Measurements from ENCODE around the gene PSPN.
A peak's percentile ranks its signal among the peaks of the same experiment; 100 is the strongest.

The PSPN gene

DNA sequence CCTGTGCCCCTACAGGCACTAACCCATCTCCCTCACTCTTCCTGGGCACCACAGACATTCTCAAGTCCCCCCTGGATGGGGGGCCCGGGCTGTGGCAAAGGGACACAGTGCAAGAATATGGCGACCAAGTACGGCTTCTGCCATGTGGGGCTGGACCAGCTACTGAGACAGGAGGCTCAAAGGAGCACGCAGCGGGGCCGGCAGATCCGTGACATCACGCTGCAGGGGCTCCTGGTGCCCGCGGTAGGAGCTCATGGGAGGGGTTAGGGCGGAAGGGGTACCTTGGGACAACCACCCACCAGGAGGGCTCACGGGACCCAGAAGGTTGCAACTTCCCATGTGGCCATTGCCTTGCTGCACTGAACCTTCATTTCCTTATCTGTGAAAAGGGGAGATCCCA, 20.6 kb upstream of the PSPN start:
- Histone ChIP-seq H3K27me3 (ENCODE audit: control insufficient read depth, insufficient read depth, low read length) (no peaks in the 10 kb centered on the region), H3K27ac (ENCODE audit: low read length) (no peak overlapping the region), H3K4me3 (ENCODE audit: low read length) (no peak overlapping the region), H3K9ac (ENCODE audit: low read length) (no peak overlapping the region), H3K4me1 (ENCODE audit: control insufficient read depth, low read depth, low read length) (peaks cover 13% of the 10 kb centered on the region), H3K36me3 (ENCODE audit: control insufficient read depth, low read depth, low read length) (peaks cover 5% of the 10 kb centered on the region), H3K9me3 (ENCODE audit: control insufficient read depth, low read depth, low read length) (no peaks in the 10 kb centered on the region)

DNA sequence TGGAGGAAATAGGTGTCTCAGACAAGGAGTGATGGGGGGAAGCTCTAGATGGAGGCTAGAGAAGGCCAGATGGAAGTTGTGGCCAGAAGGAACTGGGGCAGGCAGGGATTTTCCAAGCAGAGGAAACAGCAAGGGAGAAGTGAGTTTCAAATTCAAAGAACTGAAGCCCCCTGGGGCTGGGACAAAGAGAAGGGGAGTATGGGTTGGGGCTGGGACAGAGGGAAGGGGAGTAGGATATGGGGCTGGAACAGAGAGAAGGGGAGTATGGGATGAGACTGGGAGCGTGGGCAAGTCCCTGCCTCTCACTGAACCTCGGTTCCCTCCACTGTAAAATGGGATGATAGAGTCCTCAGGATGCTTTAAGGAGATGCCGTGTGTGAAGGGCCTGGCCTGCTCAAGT, 19.1 kb upstream of the PSPN start:
- Histone ChIP-seq H3K27ac (ENCODE audit: low read length) (peak overlapping the region; percentile 28), H3K4me1 (ENCODE audit: control insufficient read depth, low read depth, low read length) (peaks cover 13% of the 10 kb centered on the region), H3K9ac (ENCODE audit: low read length) (peak overlapping the region; percentile 25)

DNA sequence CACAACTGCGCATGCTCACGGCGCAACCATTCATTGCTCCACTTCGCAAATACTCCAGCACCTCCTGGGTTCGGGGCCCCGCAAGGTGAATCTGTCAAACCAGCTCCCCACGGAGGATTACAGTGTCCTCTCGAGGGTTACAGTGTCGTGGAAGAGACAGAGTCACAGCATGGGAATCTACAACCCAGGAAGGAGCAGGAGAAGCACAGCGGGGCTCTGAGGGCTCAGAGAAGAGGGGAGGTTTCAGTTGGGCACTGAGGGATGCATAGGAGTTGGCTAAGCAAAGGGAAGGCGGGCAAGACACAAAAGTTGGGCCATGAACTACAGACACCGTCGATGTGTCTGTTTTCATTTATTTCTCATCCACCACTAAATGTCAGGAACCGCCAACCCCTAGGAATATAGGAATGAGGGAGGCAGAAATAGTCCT, 18.3 kb upstream of the PSPN start:
- Histone ChIP-seq H3K4me1 (ENCODE audit: control insufficient read depth, low read depth, low read length) (peaks cover 13% of the 10 kb centered on the region), H3K27me3 (ENCODE audit: control insufficient read depth, insufficient read depth, low read length) (no peaks in the 10 kb centered on the region), H3K27ac (ENCODE audit: low read length) (peak overlapping the region; percentile 64), H3K9me3 (ENCODE audit: control insufficient read depth, low read depth, low read length) (no peaks in the 10 kb centered on the region), H3K36me3 (ENCODE audit: control insufficient read depth, low read depth, low read length) (peaks cover 18% of the 10 kb centered on the region), H3K4me3 (ENCODE audit: low read length) (peak overlapping the region; percentile 91), H3K9ac (ENCODE audit: low read length) (peak overlapping the region; percentile 81)

More for the DNA sequence above, 19.1 kb upstream of the PSPN start:
- Histone ChIP-seq H3K9me3 (ENCODE audit: control insufficient read depth, low read depth, low read length) (no peaks in the 10 kb centered on the region), H3K36me3 (ENCODE audit: control insufficient read depth, low read depth, low read length) (peaks cover 11% of the 10 kb centered on the region), H3K27me3 (ENCODE audit: control insufficient read depth, insufficient read depth, low read length) (no peaks in the 10 kb centered on the region), H3K4me3 (ENCODE audit: low read length) (no peak overlapping the region)

DNA sequence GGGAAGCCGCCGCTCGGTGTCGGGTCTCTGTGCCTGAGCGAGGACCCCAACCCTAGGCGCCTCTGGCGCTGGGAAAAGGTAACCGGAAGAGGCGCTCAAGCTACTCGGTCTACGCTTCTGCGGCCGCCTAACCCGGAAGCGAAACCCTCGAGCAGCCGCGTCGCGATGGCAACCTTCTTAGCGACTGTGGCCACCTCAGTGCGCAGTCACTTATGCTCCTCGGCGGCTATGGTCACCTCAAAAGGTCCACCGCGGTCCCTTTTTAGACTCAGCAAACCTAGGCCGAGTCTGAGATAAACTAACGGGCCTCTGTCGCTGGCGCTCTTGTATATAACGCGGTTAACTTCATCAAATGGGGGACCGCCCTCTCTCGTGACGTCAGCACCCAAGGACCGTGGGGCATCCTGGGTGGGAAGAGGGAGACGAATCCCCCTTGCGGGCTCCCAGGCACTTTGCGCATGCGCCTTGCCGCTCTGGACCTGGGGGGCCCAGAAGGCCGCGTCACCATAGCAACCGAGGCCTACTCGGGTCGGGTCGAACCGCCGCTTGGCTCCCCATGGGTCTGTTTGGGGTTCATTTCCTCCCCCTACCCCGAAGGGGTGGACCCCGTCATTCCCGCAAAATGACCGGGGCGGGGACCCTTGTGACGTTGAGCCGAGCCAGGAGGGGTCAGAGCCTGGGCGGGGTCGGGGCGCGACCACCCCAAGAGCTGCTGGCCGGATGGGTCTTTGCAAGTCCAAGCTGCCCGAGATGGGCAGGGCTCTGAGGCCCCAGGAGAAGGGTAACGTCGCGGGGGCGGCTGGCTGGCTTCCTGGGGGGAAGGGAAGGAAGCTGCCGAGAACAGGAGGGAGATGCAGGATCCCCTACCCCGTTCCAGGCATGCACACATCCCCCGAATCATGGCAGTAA, 17.6 kb upstream of the PSPN start, which contains the start of gene GTF2F1:
TSS of gene GTF2F1 (minus strand) at position 91 of the 909 bp plus-strand sequence. CDS start 169 bp downstream, outside the sequence.
- Histone ChIP-seq H3K9ac (ENCODE audit: low read length) (peak within 1 kb of the TSS; percentile 81), H3K4me1 (ENCODE audit: control insufficient read depth, low read depth, low read length) (peaks cover 13% of the 10 kb centered on the region), H3K9me3 (ENCODE audit: control insufficient read depth, low read depth, low read length) (no peaks in the 10 kb centered on the region), H3K27ac (ENCODE audit: low read length) (peak within 1 kb of the TSS; percentile 64), H3K36me3 (ENCODE audit: control insufficient read depth, low read depth, low read length) (peaks cover 22% of the 10 kb centered on the region), H3K27me3 (ENCODE audit: control insufficient read depth, insufficient read depth, low read length) (no peaks in the 10 kb centered on the region), H3K4me3 (ENCODE audit: low read length) (peak within 1 kb of the TSS; percentile 91)

DNA sequence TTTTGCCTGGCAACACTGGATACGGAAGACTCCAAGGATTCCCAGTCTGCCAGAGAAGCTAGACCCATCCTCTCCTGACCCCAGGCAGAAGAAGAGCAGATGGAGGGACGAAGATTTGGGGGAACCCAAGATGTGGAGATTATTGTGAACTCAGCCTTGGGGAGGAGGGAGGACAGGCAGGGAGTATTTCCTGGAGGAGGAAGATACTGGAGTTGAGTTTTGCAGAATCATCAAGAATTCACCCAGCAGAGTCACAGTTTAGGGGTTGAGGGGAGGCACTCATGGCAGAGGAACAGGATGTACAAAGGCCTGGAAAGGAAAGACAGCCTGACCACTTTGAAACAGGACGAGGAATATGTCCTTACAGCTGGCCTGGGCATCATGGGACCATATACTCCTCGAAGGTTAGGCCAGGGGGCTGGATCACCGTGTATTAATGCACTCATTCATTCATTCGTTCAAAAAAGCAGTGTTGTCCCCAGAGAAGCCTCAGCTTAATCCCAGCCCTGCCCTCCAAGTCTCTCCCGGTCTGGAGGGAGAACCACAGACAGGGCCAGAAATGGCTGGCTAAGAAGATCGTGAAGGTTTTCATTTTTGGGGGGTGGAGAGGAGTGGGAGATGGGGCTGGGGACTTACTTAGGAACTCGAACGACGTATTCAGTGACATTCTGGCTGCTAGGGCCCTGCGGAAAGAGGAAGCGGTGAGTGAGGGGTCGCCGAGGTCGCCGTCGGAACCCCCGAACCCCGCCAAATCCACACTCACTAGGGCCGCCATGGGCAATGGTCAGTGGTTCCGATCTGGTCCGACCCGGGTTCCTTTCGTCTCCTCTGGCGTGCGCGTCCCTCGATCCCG, 16.7 kb upstream of the PSPN start:
- peak overlapping the region; percentile 64 for H3K27ac ChIP-seq (ENCODE audit: low read length)

DNA sequence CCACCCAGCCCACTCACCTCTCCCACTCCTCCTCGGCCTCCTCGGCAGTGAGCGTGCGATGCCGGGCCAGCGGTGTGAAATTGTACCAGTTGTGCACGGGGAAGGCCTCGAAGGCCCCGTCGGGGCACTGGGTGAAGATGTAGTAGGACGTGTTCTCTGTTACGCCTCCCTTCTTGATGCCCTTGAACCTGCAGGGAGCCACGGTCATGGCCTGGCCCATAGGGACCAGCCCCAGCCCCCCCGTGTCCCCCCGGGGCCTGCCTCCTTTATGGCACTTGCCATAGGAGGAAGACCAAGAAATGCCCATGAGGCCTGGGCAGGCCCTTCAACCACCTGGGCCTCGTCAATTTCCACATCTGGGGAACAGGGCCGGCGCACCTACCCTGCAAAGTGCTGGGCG, 11.6 kb upstream of the PSPN start:
- Histone ChIP-seq H3K36me3 (ENCODE audit: control insufficient read depth, low read depth, low read length) (peaks cover 54% of the 10 kb centered on the region), H3K9me3 (ENCODE audit: control insufficient read depth, low read depth, low read length) (no peaks in the 10 kb centered on the region), H3K4me1 (ENCODE audit: control insufficient read depth, low read depth, low read length) (peaks cover 5% of the 10 kb centered on the region), H3K9ac (ENCODE audit: low read length) (no peak overlapping the region), H3K27ac (ENCODE audit: low read length) (no peak overlapping the region), H3K27me3 (ENCODE audit: control insufficient read depth, insufficient read depth, low read length) (no peaks in the 10 kb centered on the region), H3K4me3 (ENCODE audit: low read length) (no peak overlapping the region)

More for the DNA sequence above, 16.7 kb upstream of the PSPN start:
- peaks cover 13% of the 10 kb centered on the region for H3K4me1 ChIP-seq (ENCODE audit: control insufficient read depth, low read depth, low read length)
- H3K4me3 ChIP-seq (ENCODE audit: low read length): peak overlapping the region; percentile 91
- no peaks in the 10 kb centered on the region for H3K9me3 ChIP-seq (ENCODE audit: control insufficient read depth, low read depth, low read length)
- H3K9ac ChIP-seq (ENCODE audit: low read length): peak overlapping the region; percentile 81
- no peaks in the 10 kb centered on the region for H3K27me3 ChIP-seq (ENCODE audit: control insufficient read depth, insufficient read depth, low read length)
- H3K36me3 ChIP-seq (ENCODE audit: control insufficient read depth, low read depth, low read length): peaks cover 27% of the 10 kb centered on the region

DNA sequence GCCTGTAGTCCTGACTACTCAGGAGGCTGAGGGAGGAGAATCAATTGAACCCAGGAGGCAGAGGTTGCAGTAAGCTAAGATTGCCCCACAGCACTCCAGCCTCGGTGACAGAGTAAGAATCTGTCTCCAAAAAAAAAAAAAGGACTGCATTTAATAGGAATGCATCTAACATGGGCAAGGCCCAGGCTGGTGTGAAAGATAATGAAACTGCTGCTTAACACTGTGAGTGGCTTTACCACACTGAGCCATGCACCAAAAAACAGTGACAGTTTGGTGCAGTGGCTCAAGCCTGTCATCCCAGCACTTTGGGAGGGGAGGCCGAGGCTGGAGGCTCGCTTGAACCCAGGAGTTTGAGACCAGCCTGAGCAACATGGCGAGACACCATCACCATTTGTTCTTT, 8.6 kb upstream of the PSPN start:
- Histone ChIP-seq H3K27me3 (ENCODE audit: control insufficient read depth, insufficient read depth, low read length) (no peaks in the 10 kb centered on the region), H3K9me3 (ENCODE audit: control insufficient read depth, low read depth, low read length) (no peaks in the 10 kb centered on the region), H3K36me3 (ENCODE audit: control insufficient read depth, low read depth, low read length) (peaks cover 63% of the 10 kb centered on the region), H3K4me1 (ENCODE audit: control insufficient read depth, low read depth, low read length) (no peaks in the 10 kb centered on the region), H3K4me3 (ENCODE audit: low read length) (no peak overlapping the region), H3K27ac (ENCODE audit: low read length) (no peak overlapping the region), H3K9ac (ENCODE audit: low read length) (no peak overlapping the region)

DNA sequence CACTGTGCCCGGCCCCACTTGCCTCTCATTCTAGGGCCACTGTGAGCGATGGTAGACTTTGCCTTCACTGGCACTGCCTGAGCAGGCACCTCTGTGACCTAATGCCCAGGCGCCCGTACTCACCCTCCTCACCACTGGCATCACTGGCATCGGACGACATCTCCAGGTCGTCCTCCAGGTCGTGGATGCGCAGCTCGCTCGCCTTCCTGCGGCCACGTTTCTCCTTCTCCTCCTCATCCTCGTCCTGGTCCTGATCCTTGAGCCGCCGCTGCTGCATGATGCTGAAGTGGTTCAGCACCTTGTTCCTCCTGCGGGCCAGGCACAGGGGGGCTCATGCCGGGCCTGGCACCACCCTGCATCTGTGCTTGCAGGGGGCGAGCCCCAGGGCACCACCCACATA, 7.5 kb upstream of the PSPN start:
- H3K36me3 ChIP-seq (ENCODE audit: control insufficient read depth, low read depth, low read length): peaks cover 56% of the 10 kb centered on the region
- no peak overlapping the region for H3K4me3 ChIP-seq (ENCODE audit: low read length)
- H3K27ac ChIP-seq (ENCODE audit: low read length): no peak overlapping the region
- H3K9me3 ChIP-seq (ENCODE audit: control insufficient read depth, low read depth, low read length): no peaks in the 10 kb centered on the region
- H3K9ac ChIP-seq (ENCODE audit: low read length): no peak overlapping the region
- H3K4me1 ChIP-seq (ENCODE audit: control insufficient read depth, low read depth, low read length): no peaks in the 10 kb centered on the region
- no peaks in the 10 kb centered on the region for H3K27me3 ChIP-seq (ENCODE audit: control insufficient read depth, insufficient read depth, low read length)

DNA sequence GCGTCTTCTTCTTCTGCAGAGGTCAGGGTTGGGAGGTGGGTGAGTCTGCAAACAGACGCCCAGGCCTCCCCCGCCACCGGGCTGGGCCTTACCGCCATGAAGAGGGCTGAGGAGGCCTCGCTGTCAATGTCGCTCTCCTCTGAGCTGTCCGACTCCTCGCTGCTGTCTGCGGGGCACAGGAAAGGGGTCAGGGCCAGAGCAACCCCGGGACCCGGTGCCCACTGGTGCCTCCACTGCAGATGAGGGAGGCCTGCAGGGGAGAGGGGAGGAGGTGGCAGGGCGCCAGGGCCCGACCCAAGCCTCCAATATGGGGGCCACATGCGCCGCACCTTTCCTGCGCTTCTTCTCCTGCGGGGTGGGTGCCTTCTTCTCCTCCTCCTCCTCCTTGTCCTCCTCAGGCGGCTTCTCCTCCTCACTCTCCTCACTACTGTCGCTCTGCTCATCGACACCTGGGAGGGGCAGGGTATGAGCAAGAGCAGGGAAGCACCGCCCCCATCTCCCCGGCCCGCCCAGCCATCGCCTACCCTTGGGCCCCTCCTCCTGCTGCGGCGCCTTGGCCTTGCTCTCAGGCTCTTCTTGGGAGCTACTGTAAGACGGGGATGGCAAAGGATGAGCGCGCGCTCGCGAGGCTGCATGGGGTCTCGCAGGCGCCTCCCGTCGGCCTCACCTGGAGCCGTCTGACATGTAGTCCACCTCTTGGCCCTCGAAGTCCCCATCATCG, 5.5 kb upstream of the PSPN start:
- Histone ChIP-seq H3K27ac (ENCODE audit: low read length) (no peak overlapping the region), H3K36me3 (ENCODE audit: control insufficient read depth, low read depth, low read length) (peaks cover 42% of the 10 kb centered on the region), H3K9me3 (ENCODE audit: control insufficient read depth, low read depth, low read length) (no peaks in the 10 kb centered on the region), H3K4me1 (ENCODE audit: control insufficient read depth, low read depth, low read length) (no peaks in the 10 kb centered on the region), H3K4me3 (ENCODE audit: low read length) (no peak overlapping the region), H3K27me3 (ENCODE audit: control insufficient read depth, insufficient read depth, low read length) (no peaks in the 10 kb centered on the region), H3K9ac (ENCODE audit: low read length) (no peak overlapping the region)

DNA sequence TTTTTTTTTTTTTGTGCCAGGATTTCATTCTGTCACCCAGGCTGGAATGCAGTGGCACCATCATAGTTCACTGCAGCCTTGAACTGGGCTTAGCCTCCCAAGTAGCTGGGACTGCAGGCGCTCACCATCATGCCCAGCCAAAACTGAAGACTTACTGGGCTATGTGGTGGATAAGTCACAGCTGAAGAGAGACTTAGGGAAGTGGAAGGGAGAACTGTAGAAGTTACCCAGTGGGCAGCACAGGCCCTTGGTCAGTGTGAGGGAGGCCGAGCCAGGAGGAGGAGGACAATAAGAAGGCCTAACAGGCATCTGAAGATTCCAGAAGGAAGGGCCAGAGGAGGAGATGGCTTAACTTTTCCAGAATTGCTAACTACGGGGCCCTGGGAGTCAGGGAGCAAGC, 4.0 kb upstream of the PSPN start:
- H3K4me3 ChIP-seq (ENCODE audit: low read length): no peak overlapping the region
- H3K36me3 ChIP-seq (ENCODE audit: control insufficient read depth, low read depth, low read length): peaks cover 34% of the 10 kb centered on the region
- no peaks in the 10 kb centered on the region for H3K9me3 ChIP-seq (ENCODE audit: control insufficient read depth, low read depth, low read length)
- no peaks in the 10 kb centered on the region for H3K4me1 ChIP-seq (ENCODE audit: control insufficient read depth, low read depth, low read length)
- no peak overlapping the region for H3K9ac ChIP-seq (ENCODE audit: low read length)
- H3K27me3 ChIP-seq (ENCODE audit: control insufficient read depth, insufficient read depth, low read length): no peaks in the 10 kb centered on the region
- no peak overlapping the region for H3K27ac ChIP-seq (ENCODE audit: low read length)

DNA sequence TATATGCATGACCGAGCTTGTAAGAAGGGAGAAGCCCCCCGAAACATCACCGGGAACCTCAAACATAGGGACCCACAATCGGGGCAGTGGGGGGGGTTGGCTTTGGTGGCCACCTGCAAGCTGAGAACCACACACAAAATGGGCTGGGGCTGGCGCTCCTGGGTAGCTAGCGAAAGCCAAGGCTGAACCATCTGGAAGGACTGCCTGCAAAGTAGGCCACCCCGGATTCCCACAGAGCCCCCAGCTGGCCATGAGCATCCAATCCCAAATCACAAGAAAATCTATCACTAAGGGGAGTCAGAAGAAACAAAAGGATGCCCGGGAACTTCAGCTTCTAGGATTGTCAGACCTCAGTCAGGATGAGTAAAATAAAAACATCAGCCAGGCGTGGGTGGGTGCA, 2.8 kb upstream of the PSPN start:
- Histone ChIP-seq H3K9ac (ENCODE audit: low read length) (no peak overlapping the region), H3K9me3 (ENCODE audit: control insufficient read depth, low read depth, low read length) (no peaks in the 10 kb centered on the region), H3K27me3 (ENCODE audit: control insufficient read depth, insufficient read depth, low read length) (no peaks in the 10 kb centered on the region), H3K4me1 (ENCODE audit: control insufficient read depth, low read depth, low read length) (no peaks in the 10 kb centered on the region), H3K27ac (ENCODE audit: low read length) (no peak overlapping the region), H3K4me3 (ENCODE audit: low read length) (no peak overlapping the region), H3K36me3 (ENCODE audit: control insufficient read depth, low read depth, low read length) (peaks cover 34% of the 10 kb centered on the region)
